ENCODE measurements around the gene FBXO21.
"Not testable (repeated sequence)": the region's sequence is repeated elsewhere in the genome, so short reads cannot be mapped to it uniquely, and the experiment has no call there.

FBXO21 gene

GRCh38 chr12:117100851-117101673 is 89.2 kb downstream of the FBXO21 start:
- DNase-seq, result no peak

GRCh38 chr12:117100251-117100650 is 90.0 kb downstream of the FBXO21 start:
- DNase-seq, result no peak

GRCh38 chr12:117098361-117099217 is 91.7 kb downstream of the FBXO21 start:
- DNase-seq, result no peak

- DNase-seq, result no peak
These were observed 92.3 kb downstream of the FBXO21 start for GRCh38 chr12:117098024-117098360.

GRCh38 chr12:117097159-117097558 is 93.1 kb downstream of the FBXO21 start:
- no peak for DNase-seq

GRCh38 chr12:117096501-117097042 is 93.7 kb downstream of the FBXO21 start:
- no peak for DNase-seq

GRCh38 chr12:117095191-117095590 is 95.1 kb downstream of the FBXO21 start:
- DNase-seq, result not testable (repeated sequence)

GRCh38 chr12:117093918-117094630 is 96.2 kb downstream of the FBXO21 start:
- no peak for DNase-seq

- DNase-seq, result no peak
These were observed 96.8 kb downstream of the FBXO21 start for GRCh38 chr12:117093431-117093830.

- DNase-seq, result no peak
These were observed 97.4 kb downstream of the FBXO21 start for GRCh38 chr12:117092886-117093285.

GRCh38 chr12:117092511-117092780 is 97.8 kb downstream of the FBXO21 start:
- DNase-seq, result no peak
